ENCODE measurements around the gene KAZN.

The KAZN gene

DNA sequence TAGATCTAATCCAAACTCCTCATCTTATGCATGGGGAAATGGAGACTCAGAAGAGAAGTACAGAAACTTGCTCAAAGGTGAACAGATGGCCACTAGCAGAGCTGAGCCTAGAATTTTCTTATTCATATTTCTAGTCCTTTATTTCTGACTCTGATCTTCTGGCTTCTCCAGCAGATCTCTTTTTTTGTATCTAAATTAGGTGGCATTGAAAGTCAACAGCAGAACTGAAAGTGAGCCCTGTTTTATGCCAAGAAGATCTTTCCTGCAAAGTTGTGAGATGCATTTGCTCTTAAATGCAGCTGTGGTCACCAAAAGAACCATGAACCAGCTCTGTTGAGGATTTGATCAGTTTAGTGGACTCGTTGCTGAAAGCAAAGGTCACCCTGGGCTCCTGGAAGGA lies 75.5 kb downstream of the KAZN start:
- TF ChIP-seq, protein P1, sequence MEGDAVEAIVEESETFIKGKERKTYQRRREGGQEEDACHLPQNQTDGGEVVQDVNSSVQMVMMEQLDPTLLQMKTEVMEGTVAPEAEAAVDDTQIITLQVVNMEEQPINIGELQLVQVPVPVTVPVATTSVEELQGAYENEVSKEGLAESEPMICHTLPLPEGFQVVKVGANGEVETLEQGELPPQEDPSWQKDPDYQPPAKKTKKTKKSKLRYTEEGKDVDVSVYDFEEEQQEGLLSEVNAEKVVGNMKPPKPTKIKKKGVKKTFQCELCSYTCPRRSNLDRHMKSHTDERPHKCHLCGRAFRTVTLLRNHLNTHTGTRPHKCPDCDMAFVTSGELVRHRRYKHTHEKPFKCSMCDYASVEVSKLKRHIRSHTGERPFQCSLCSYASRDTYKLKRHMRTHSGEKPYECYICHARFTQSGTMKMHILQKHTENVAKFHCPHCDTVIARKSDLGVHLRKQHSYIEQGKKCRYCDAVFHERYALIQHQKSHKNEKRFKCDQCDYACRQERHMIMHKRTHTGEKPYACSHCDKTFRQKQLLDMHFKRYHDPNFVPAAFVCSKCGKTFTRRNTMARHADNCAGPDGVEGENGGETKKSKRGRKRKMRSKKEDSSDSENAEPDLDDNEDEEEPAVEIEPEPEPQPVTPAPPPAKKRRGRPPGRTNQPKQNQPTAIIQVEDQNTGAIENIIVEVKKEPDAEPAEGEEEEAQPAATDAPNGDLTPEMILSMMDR (IDR thresholded peaks at IDR 0.05; ENCODE audit: low read depth, low read length, missing control alignments): no peak
- no peak overlapping the region for H3K4me3 ChIP-seq (ENCODE audit: low read depth, low read length)
- DNase-seq (ENCODE audit: low read depth): no peak

DNA sequence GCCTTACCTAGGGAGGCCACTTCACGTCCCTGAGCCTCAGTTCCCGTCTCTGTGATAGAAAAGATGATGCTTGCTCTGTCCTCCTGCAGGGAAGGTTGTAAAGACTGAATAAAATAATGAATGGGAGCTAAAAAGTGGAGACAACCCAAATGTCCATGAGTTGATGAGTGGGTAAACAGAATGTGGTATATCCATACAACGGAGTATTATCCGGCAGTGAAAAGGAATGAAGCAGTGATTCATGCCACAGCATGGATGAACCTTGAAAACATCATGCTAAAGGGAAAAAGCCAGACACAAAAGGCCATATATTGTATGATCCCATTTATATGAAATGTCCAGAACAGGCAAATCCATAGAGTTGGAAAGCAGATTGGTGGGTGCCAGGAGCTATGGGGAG lies 77.9 kb downstream of the KAZN start:
- DNase-seq (ENCODE audit: low read depth): no peak
- TF ChIP-seq, protein P1 (IDR thresholded peaks at IDR 0.05; ENCODE audit: low read depth, low read length, missing control alignments): no peak
- no peak overlapping the region for H3K4me3 ChIP-seq (ENCODE audit: low read depth, low read length)

DNA sequence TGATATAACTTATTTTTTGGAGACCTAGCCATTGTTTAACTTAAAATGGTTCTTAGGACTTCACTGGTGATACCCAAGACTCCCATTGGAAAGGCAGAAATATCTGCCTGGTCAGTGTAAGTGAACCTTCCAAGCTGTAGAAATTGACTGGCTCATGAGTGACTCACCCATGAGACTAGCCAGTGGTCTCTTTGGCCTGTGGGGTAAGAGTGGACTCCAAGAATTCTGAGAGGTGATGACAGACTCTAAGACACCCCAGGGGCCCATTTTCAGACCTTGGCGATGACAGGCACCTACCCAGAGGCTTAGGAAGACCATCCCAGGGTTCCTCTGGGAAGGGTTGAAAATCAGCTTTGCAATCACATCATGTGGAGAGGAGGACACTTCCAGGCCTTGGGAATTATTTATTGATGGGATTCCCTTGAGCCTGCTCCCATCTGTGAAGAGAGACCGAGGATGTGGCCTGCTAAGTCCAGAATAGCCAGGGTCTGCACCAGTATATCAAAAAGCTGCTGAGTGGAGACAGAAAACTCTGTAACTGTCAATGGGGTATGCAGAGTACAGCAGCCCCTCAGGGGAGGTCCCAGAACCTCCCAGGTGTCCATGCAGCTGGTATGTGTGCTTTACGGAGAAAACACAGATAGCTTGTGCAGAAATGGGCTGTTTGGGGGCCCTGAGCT lies 78.9 kb downstream of the KAZN start:
- DNase-seq (ENCODE audit: low read depth): no peak
- TF ChIP-seq, protein P1 (IDR thresholded peaks at IDR 0.05; ENCODE audit: low read depth, low read length, missing control alignments): no peak

GRCh38 chr1:14678011-14678638 lies 79.6 kb downstream of the KAZN start:
- no peak for DNase-seq (ENCODE audit: low read depth)
- TF ChIP-seq, protein P1 (IDR thresholded peaks at IDR 0.05; ENCODE audit: low read depth, low read length, missing control alignments): no peak
- H3K4me3 ChIP-seq (ENCODE audit: low read depth, low read length): no peak overlapping the region

More for the DNA sequence above, 78.9 kb downstream of the KAZN start:
- H3K4me3 ChIP-seq (ENCODE audit: low read depth, low read length): no peak overlapping the region

DNA sequence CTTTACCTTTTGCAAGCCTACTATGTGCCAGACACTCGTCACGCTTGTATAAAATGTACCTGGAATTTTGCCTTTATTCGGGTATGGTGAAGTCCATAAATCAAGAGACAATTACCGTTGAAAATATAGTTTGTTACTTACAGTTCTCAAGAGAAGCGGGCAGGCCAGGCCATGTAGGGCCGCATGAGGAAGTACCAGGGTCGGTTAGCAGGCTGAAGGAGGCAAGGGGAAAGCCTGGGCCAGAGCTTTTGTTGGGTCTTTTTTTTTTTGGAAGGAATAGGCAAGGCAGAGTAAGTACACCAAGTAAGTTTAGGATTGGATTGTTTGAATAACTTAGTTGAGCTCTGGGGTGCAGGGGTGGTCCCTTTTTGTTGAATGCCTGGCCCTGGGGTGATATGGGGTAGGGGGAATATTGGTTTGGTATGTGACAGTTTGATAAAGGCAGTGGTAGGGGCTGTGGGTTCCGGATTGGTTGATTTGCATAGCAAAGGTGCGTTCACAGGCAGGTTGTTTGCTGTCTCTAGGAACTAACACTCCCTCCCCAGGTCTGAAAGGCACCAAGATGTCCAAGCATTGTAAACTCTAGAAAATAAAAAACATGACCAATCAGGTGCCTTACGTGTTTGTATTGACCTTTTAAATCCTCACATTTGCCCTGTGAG lies 80.7 kb downstream of the KAZN start:
- TF ChIP-seq, protein P1 (IDR thresholded peaks at IDR 0.05; ENCODE audit: low read depth, low read length, missing control alignments): no peak
- no peak overlapping the region for H3K4me3 ChIP-seq (ENCODE audit: low read depth, low read length)
- DNase-seq (ENCODE audit: low read depth): no peak

GRCh38 chr1:14681182-14681581 lies 82.7 kb downstream of the KAZN start:
- DNase-seq (ENCODE audit: low read depth): no peak
- TF ChIP-seq, protein P1 (IDR thresholded peaks at IDR 0.05; ENCODE audit: low read depth, low read length, missing control alignments): no peak

More at GRCh38 chr1:14681182-14681581, 82.7 kb downstream of the KAZN start:
- no peak overlapping the region for H3K4me3 ChIP-seq (ENCODE audit: low read depth, low read length)

Measured in GM12864 (cell line).